Endothelial cell (in vitro differentiated cells): ENCODE measurements around the gene CNPY4. TPM values are rescaled to one million over a fixed set of nuclear protein-coding genes. Genes with fewer than 3 reads are reported as not detected.

Experiments
- DNase-seq: peaks from one replicate; pipeline ENCODE4 v3.0.0; 2021; ENCODE audit warnings: low spot score
- H3K27ac Mint-ChIP-seq: one replicate; pipeline ENCODE4 v1.8.0; 2021; ENCODE audit warnings: mixed read lengths, inconsistent platforms; ENCODE audit not compliant: unreplicated experiment
- H3K27me3 Mint-ChIP-seq: one replicate; pipeline ENCODE4 v1.8.0; 2021; ENCODE audit warnings: mild to moderate bottlenecking, moderate library complexity, mixed read lengths, inconsistent platforms; ENCODE audit not compliant: unreplicated experiment
- H3K36me3 Mint-ChIP-seq: one replicate; pipeline ENCODE4 v1.8.0; 2021; ENCODE audit warnings: mild to moderate bottlenecking, low read depth, mixed read lengths, inconsistent platforms; ENCODE audit not compliant: unreplicated experiment
- H3K4me1 Mint-ChIP-seq: one replicate; pipeline ENCODE4 v1.8.0; 2021; ENCODE audit warnings: mild to moderate bottlenecking, mixed read lengths, inconsistent platforms; ENCODE audit not compliant: unreplicated experiment
- H3K4me3 Mint-ChIP-seq: one replicate; pipeline ENCODE4 v1.8.0; 2021; ENCODE audit warnings: mild to moderate bottlenecking, mixed read lengths, inconsistent platforms; ENCODE audit not compliant: unreplicated experiment
- H3K9me3 Mint-ChIP-seq: one replicate; pipeline ENCODE4 v1.8.0; 2021; ENCODE audit warnings: mixed read lengths, inconsistent platforms; ENCODE audit not compliant: unreplicated experiment
- CTCF ChIP-seq: fragments of 200-600 bp; sonication (generic); IDR thresholded peaks from one replicate; pipeline ENCODE4 v1.5.0; 2021; ENCODE audit warnings: antibody characterized with exemption; ENCODE audit not compliant: unreplicated experiment
- total RNA-seq: library from RNA; stranded (reverse); fragmentation: NEBNext Ultra II Directional; extraction: Animal tissue kit (Norgen Biotek cat#: 25700); gene quantifications from one replicate; pipeline ENCODE4 v1.2.1, GENCODE V29; 2021; ENCODE audit not compliant: unreplicated experiment

The CNPY4 gene
- total RNA-seq, 1 donor from 2014 or later: 28.3 TPM

- Mint-ChIP-seq H3K36me3 (peaks cover 7% of the 10 kb centered on the region), H3K27me3 (peaks cover 3% of the 10 kb centered on the region), H3K27ac (peak overlapping the region; percentile 73), H3K9me3 (no peaks in the 10 kb centered on the region), H3K4me3 (peak overlapping the region; percentile 97), H3K4me1 (peaks cover 18% of the 10 kb centered on the region)
- no peak for DNase-seq
- no peak for TF ChIP-seq CTCF
Observed at GRCh38 chr7:100148225-100148558, 28.8 kb downstream of the CNPY4 start.

GRCh38 chr7:100148559-100149328 is 29.3 kb downstream of the CNPY4 start, which contains the start of gene LAMTOR4:
Gene LAMTOR4 (plus strand): TSS chr7:100148918. CDS start chr7:100148973, 55 bp downstream.
- Mint-ChIP-seq H3K4me1 (peaks cover 20% of the 10 kb centered on the region), H3K27ac (peak within 1 kb of the TSS; percentile 76), H3K9me3 (no peaks in the 10 kb centered on the region), H3K27me3 (peaks cover 3% of the 10 kb centered on the region), H3K36me3 (peaks cover 7% of the 10 kb centered on the region), H3K4me3 (peak within 1 kb of the TSS; percentile 97)
- TF ChIP-seq CTCF: no peak
- DNase-seq: peak; percentile 92

- H3K27me3 Mint-ChIP-seq: peaks cover 10% of the 10 kb centered on the region
- no peaks in the 10 kb centered on the region for H3K9me3 Mint-ChIP-seq
- DNase-seq: no peak
- TF ChIP-seq CTCF: no peak
- peak overlapping the region; percentile 82 for H3K27ac Mint-ChIP-seq
- peaks cover 31% of the 10 kb centered on the region for H3K4me1 Mint-ChIP-seq
- H3K4me3 Mint-ChIP-seq: peak overlapping the region; percentile 72
- H3K36me3 Mint-ChIP-seq: peaks cover 18% of the 10 kb centered on the region
Observed at GRCh38 chr7:100152404-100152803, 33.0 kb downstream of the CNPY4 start.

GRCh38 chr7:100152937-100153666 is 33.7 kb downstream of the CNPY4 start:
- peaks cover 18% of the 10 kb centered on the region for H3K36me3 Mint-ChIP-seq
- H3K4me3 Mint-ChIP-seq: no peak overlapping the region
- H3K27me3 Mint-ChIP-seq: peaks cover 9% of the 10 kb centered on the region
- no peak overlapping the region for H3K27ac Mint-ChIP-seq
- H3K4me1 Mint-ChIP-seq: peaks cover 35% of the 10 kb centered on the region
- H3K9me3 Mint-ChIP-seq: no peaks in the 10 kb centered on the region
- TF ChIP-seq CTCF: no peak
- no peak for DNase-seq
